K562 (cell line): ENCODE results near the gene PDE1C.

ENCODE experiments used
- CTCF ChIP-seq, 3 experiments: IDR thresholded peaks in 2 of 3; conservative IDR thresholded peaks in 1 of 3; 2 replicates each; pipeline ENCODE4 v1.5.1; 2011 to 2012; ENCODE audit warnings: low read length in 3 of 3, mild to moderate bottlenecking in 3 of 3, control low read depth in 2 of 3, improper control_type of control experiment in 1 of 3, inconsistent platforms in 1 of 3, low read depth in 1 of 3, mixed read lengths in 1 of 3, moderate library complexity in 1 of 3; ENCODE audit not compliant: insufficient read depth in 2 of 3
- FOS ChIP-seq: IDR thresholded peaks from 3 replicates; pipeline ENCODE4 v1.6.1; 2011; ENCODE audit not compliant: insufficient read length; ENCODE audit errors: extremely low read depth
- GABPB1 ChIP-seq: sonication (generic); formaldehyde crosslinking; IDR thresholded peaks from 2 replicates; pipeline ENCODE4 v1.8.0; 2022; ENCODE audit warnings: mild to moderate bottlenecking, missing genetic modification reagents
- NCOR1 ChIP-seq: fragments of 450-650 bp; IDR thresholded peaks from 2 replicates; pipeline ENCODE4 v1.6.1; 2016; ENCODE audit warnings: mild to moderate bottlenecking, moderate library complexity
- PURB ChIP-seq: sonication (generic); formaldehyde crosslinking; IDR thresholded peaks from 2 replicates; pipeline ENCODE4 v1.9.0; 2021; ENCODE audit warnings: low read depth, mild to moderate bottlenecking, missing genetic modification reagents
- SP2 ChIP-seq: IDR thresholded peaks from 2 replicates; pipeline ENCODE4 v1.6.1; 2011; ENCODE audit warnings: mild to moderate bottlenecking, low read depth, low read length, moderate library complexity; ENCODE audit not compliant: poor library complexity, severe bottlenecking; ENCODE audit errors: extremely low read depth
- ZNF274 ChIP-seq: IDR thresholded peaks from 2 replicates; pipeline ENCODE4 v1.6.1; 2011; ENCODE audit warnings: low read depth, mild to moderate bottlenecking, low read length, moderate library complexity, borderline replicate concordance

- TF ChIP-seq CTCF (IDR thresholded peaks at IDR 0.05 in 2 of 3, conservative IDR thresholded peaks at IDR 0.05 in 1 of 3; ENCODE audit: insufficient read depth in 2 of 3, low read depth in 1 of 3, low read length in 3 of 3) (no peak), GABPB1 (CRISPR knock-in tag) (no peak), PURB (no peak), NCOR1 (no peak), FOS (no peak), SP2 (no peak), ZNF274 (no peak)
Measured at GRCh38 chr7:32115831-32116230, 45.6 kb upstream of the PDE1C start.
